OCI-LY3 (cell line): ENCODE results near the gene MRPL58.

Experiments used
- EZH2phosphoT487 ChIP-seq: fragments of 200-600 bp; shearing (Covaris generic); IDR thresholded peaks from 2 replicates; pipeline ENCODE4 v1.6.1; 2018; ENCODE audit warnings: antibody characterized with exemption, mixed run types, low read depth
- TF ChIP-seq, protein P1 (sequence below): fragments of 200-600, 300-600 bp; sonication (generic); IDR thresholded peaks from 2 replicates; pipeline ENCODE4 v1.5.1; 2014; ENCODE audit warnings: antibody characterized with exemption, low read length, low read depth

DNA sequence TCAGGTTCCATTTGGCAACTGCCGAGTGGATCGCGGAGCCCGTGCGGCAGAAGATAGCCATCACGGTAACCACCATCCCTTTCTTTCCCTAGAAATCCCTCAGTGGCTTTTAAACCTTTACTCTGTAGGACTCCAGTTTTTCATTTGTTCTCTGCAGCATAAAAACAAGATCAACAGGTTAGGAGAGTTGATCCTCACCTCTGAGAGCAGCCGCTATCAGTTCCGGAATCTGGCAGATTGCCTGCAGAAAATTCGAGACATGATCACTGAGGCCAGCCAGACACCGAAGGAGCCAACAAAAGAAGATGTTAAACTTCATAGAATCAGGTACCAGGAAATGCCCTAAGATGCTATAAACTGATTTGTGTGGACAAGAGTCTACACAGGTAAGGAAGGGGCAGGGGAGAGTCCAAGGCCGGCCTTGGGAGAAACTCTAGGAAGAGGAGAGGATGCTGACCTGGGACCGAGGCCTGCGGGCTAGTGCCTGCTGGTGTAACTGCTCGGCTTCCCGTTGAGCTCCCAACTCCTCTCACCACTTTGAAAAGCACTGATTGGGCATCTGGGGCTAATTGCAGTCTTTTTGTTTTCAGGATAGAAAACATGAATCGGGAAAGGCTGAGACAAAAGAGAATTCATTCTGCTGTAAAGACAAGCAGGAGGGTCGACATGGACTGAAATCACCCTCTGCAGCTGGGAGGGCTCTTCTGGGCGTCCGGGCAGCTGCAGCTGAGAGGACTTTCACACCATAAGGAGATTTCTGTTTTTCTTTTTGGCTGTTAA lies 8.1 kb downstream of the MRPL58 start:
- TF ChIP-seq, protein P1, sequence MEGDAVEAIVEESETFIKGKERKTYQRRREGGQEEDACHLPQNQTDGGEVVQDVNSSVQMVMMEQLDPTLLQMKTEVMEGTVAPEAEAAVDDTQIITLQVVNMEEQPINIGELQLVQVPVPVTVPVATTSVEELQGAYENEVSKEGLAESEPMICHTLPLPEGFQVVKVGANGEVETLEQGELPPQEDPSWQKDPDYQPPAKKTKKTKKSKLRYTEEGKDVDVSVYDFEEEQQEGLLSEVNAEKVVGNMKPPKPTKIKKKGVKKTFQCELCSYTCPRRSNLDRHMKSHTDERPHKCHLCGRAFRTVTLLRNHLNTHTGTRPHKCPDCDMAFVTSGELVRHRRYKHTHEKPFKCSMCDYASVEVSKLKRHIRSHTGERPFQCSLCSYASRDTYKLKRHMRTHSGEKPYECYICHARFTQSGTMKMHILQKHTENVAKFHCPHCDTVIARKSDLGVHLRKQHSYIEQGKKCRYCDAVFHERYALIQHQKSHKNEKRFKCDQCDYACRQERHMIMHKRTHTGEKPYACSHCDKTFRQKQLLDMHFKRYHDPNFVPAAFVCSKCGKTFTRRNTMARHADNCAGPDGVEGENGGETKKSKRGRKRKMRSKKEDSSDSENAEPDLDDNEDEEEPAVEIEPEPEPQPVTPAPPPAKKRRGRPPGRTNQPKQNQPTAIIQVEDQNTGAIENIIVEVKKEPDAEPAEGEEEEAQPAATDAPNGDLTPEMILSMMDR: no peak
- TF ChIP-seq EZH2phosphoT487: no peak
